ENCODE data around the gene YOD1. TPM values are rescaled to one million over a fixed set of nuclear protein-coding genes. Genes with fewer than 3 reads are reported as not detected.

The YOD1 gene
- total RNA-seq, 4 donors from 2014 or later: 9.0 to 17.5 (median 12.0) TPM

GRCh38 chr1:207055386-207056001 lies 4.5 kb upstream of the YOD1 start:
- intact Hi-C loops (cut with DNase I; ENCODE audit: low total_unique reads): no loop called here
- peak overlapping the region; percentile 92 to 96 (median 92) for H3K27ac ChIP-seq
- H3K27me3 ChIP-seq: no peaks in the 10 kb centered on the region
- peaks cover 0 to 12% (median 5%) of the 10 kb centered on the region in 4 donors for H3K36me3 ChIP-seq
- TF ChIP-seq POLR2A (IDR thresholded peaks at IDR 0.05): no peak
- H3K9me3 ChIP-seq: no peaks in the 10 kb centered on the region
- in situ Hi-C loops (cut with MboI; ENCODE audit: low pct_ligation_motif_present in 1 of 4, low pct_unique_long_range_greater_than_20kb in 1 of 4, low sequenced_read_pairs in 3 of 4): no loop called here
- 60 to 70% methylated on average over 2 to 3 of the region's 3 CpGs for WGBS, 2 donors (ENCODE audit: low coverage in 1 of 2)
- no peak for DNase-seq
- peak overlapping the region in 1 of 4 donors; percentile 22 for H3K4me3 ChIP-seq
- H3K4me1 ChIP-seq: peaks cover 2 to 59% (median 29%) of the 10 kb centered on the region in 4 donors

- Histone ChIP-seq H3K9me3 (no peaks in the 10 kb centered on the region), H3K27me3 (no peaks in the 10 kb centered on the region), H3K36me3 (peaks cover 0 to 6% (median 3%) of the 10 kb centered on the region in 4 donors), H3K4me3 (peak overlapping the region in 1 of 4 donors; percentile 66), H3K27ac (peak overlapping the region; percentile 92 to 96 (median 92)), H3K4me1 (peaks cover 5 to 63% (median 32%) of the 10 kb centered on the region in 4 donors)
- no peak for DNase-seq
- intact Hi-C loops (cut with DNase I; ENCODE audit: low total_unique reads): no loop called here
- TF ChIP-seq POLR2AphosphoS5 (IDR thresholded peaks at IDR 0.05) (no peak), POLR2A (IDR thresholded peaks at IDR 0.05) (no peak), EP300 (IDR thresholded peaks at IDR 0.05; ENCODE audit: low read depth) (no peak)
- TF ChIP-seq, protein P1, sequence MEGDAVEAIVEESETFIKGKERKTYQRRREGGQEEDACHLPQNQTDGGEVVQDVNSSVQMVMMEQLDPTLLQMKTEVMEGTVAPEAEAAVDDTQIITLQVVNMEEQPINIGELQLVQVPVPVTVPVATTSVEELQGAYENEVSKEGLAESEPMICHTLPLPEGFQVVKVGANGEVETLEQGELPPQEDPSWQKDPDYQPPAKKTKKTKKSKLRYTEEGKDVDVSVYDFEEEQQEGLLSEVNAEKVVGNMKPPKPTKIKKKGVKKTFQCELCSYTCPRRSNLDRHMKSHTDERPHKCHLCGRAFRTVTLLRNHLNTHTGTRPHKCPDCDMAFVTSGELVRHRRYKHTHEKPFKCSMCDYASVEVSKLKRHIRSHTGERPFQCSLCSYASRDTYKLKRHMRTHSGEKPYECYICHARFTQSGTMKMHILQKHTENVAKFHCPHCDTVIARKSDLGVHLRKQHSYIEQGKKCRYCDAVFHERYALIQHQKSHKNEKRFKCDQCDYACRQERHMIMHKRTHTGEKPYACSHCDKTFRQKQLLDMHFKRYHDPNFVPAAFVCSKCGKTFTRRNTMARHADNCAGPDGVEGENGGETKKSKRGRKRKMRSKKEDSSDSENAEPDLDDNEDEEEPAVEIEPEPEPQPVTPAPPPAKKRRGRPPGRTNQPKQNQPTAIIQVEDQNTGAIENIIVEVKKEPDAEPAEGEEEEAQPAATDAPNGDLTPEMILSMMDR (IDR thresholded peaks at IDR 0.05): no peak
- 37 to 40% methylated on average over 2 of the region's 2 CpGs for WGBS, 2 donors (ENCODE audit: low coverage in 1 of 2)
- in situ Hi-C loops (cut with MboI; ENCODE audit: low pct_ligation_motif_present in 1 of 4, low pct_unique_long_range_greater_than_20kb in 1 of 4, low sequenced_read_pairs in 3 of 4): no loop called here
These were observed 3.5 kb upstream of the YOD1 start for GRCh38 chr1:207054491-207054890.

DNA sequence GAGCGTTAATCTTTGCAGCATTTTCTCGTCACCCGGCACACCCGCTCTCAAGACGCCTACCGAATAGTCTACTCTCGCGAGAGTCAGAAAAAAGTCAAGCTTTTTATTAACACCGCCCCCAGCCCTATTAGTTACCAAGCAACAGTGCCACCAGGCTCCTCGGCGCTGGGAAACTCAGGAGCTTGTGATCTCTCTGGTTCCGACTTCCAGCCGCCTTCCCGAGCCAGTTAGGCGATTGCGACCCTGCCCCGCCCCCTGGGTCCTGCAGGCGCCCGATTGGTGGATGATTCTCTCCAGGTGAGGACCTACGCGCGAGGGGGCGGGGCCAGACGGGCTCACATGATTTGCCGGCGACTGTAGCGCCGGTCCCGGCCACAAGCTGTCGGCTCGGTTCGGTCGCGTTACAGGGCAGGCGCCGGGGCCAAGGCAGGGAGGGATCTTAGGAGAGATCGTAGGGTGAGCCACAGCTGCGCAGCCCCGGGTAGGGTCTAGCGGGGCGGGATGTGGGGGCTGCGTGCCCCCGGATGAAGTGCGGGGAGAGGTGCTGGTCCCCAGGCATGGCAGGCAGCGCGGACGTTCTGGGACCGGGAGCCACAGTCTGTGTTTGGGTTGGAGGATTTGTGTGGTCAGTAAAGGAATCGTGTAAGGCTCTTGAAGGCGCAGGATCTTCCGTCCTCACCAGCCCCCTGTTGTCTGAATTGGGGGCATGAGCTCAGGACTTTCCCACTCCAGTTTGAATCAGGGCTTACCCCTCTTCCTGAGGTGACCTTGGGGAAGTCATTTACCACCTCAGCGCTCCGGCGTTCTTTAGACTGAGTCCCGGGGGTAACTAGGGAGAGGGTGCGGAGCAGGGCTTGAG lies 2.1 kb upstream of the YOD1 start, which contains the start of gene PFKFB2:
Gene PFKFB2, plus strand, starts transcription at position 365 of the 859 bp plus-strand sequence. CDS start 1,443 bp downstream, outside the sequence.
- Histone ChIP-seq H3K9me3 (no peaks in the 10 kb centered on the region), H3K4me1 (peaks cover 8 to 71% (median 36%) of the 10 kb centered on the region in 4 donors), H3K27ac (peak within 1 kb of the TSS; percentile 92 to 96 (median 92)), H3K4me3 (peak within 1 kb of the TSS; percentile 53 to 86 (median 60)), H3K27me3 (no peaks in the 10 kb centered on the region), H3K36me3 (peaks cover 0 to 14% (median 2%) of the 10 kb centered on the region in 4 donors)
- in situ Hi-C loops (cut with MboI; ENCODE audit: low pct_ligation_motif_present in 1 of 4, low pct_unique_long_range_greater_than_20kb in 1 of 4, low sequenced_read_pairs in 3 of 4): no loop called here
- intact Hi-C loops (cut with DNase I; ENCODE audit: low total_unique reads): no loop called here
- no peak for TF ChIP-seq EP300 (IDR thresholded peaks at IDR 0.05; ENCODE audit: low read depth)
- peak; percentile 94 to 99 (median 99) for TF ChIP-seq POLR2AphosphoS5 (IDR thresholded peaks at IDR 0.05)
- TF ChIP-seq, protein P1 (IDR thresholded peaks at IDR 0.05): peak in 4 of 5 experiments; percentile 15 to 84 (median 52)
- TF ChIP-seq POLR2A (IDR thresholded peaks at IDR 0.05): peak; percentile 99
- WGBS, 2 donors (ENCODE audit: low coverage in 1 of 2): 3 to 4% methylated on average over 7 to 38 of the region's 56 CpGs
- DNase-seq: peak; percentile 99

DNA sequence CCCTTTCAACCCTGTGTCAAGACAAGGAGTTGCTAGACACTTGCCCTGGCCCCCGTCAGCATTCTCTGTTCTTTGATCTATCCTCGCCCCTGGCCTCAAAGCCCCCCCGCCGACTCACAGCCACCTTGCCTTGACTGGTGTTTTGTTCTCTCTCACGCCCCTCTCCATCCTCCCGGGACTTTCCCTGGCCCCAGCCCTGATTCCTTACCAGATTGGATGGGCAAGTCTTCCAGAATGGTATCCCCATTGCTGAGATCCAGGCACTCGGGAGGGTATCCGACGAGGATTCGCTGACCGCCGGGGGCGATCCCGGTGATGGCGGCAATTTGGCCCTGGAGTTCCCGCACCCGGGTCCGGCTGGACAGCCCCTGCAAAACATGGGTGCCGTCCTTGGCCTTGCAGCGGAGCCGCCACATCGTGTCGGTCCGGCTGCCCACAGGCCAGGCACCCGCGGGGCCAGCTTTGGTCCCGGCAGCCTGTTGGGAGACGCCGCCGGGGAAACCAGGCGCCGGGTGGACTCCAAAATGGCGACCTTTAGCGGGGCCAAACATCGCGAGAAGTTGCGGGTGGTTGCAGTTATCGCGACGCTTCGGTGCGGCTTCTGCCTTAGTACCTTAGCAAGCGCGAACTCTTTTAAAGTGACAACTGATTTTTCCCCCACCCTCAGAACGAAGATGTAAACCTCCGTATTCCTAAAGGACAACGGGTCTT lies 373 bp downstream of the YOD1 start:
- H3K27me3 ChIP-seq: no peaks in the 10 kb centered on the region
- in situ Hi-C loops (cut with MboI; ENCODE audit: low pct_ligation_motif_present in 1 of 4, low pct_unique_long_range_greater_than_20kb in 1 of 4, low sequenced_read_pairs in 3 of 4) (no loop called here), intact Hi-C loops (cut with DNase I; ENCODE audit: low total_unique reads) (no loop called here)
- DNase-seq: peak; percentile 94
- 1% methylated on average over 45 of the region's 47 CpGs; no CpG with 5 or more reads in 1 of the 2 donors for WGBS, 2 donors (ENCODE audit: low coverage in 1 of 2)
- TF ChIP-seq, protein P1 (IDR thresholded peaks at IDR 0.05): no peak
- no peak for TF ChIP-seq EP300 (IDR thresholded peaks at IDR 0.05; ENCODE audit: low read depth)
- TF ChIP-seq POLR2AphosphoS5 (IDR thresholded peaks at IDR 0.05): peak; percentile 23 to 47 (median 26)
- TF ChIP-seq POLR2A (IDR thresholded peaks at IDR 0.05): peak; percentile 26
- peak overlapping the region; percentile 66 to 96 (median 84) for H3K4me3 ChIP-seq
- peaks cover 0 to 9% (median 4%) of the 10 kb centered on the region in 4 donors for H3K36me3 ChIP-seq
- H3K9me3 ChIP-seq: no peaks in the 10 kb centered on the region
- peaks cover 21 to 79% (median 37%) of the 10 kb centered on the region in 4 donors for H3K4me1 ChIP-seq
- H3K27ac ChIP-seq: peak overlapping the region; percentile 92 to 96 (median 92)
